Measurements from ENCODE around the gene FOXD3. TPM values are rescaled to one million over a fixed set of nuclear protein-coding genes. Genes with fewer than 3 reads are reported as not detected.

FOXD3 gene
- total and polyA plus RNA-seq, 4 donors, result under 0.01 to 0.05 TPM; not detected in 2

DNA sequence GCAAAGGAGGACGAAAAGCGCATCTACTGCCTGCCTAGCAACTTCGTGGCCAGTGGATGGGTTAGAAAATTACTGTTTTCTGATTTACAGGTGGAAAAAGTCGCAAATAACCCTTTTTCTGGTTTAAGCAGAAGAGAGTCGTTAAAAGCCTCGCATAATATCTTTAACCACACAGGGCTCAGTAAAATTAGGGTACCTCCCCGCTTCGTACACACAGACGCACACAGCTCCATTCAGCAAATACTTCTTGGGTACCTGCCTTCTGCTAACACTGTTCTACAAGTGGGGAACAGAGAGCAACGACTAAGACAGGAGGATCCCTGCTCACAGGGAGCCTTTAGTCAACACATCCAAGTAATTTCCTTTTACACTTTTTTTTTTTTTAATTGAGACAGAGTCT lies 45.8 kb downstream of the FOXD3 start:
- WGBS, result 6% methylated on average over 10 of the region's 10 CpGs
- TF ChIP-seq EGR1 (IDR thresholded peaks at IDR 0.05; ENCODE audit: low read depth in 2 of 2) (no peak), MAX (IDR thresholded peaks at IDR 0.05) (no peak), TAF1 (conservative IDR thresholded peaks at IDR 0.05) (no peak), FOXA1 (IDR thresholded peaks at IDR 0.05) (no peak), YY1 (IDR thresholded peaks at IDR 0.05) (no peak), ATF3 (IDR thresholded peaks at IDR 0.05) (no peak), REST (IDR thresholded peaks at IDR 0.05) (no peak), HNF4G (IDR thresholded peaks at IDR 0.05) (no peak), RAD21 (IDR thresholded peaks at IDR 0.05) (no peak)
- TF ChIP-seq, protein P1, sequence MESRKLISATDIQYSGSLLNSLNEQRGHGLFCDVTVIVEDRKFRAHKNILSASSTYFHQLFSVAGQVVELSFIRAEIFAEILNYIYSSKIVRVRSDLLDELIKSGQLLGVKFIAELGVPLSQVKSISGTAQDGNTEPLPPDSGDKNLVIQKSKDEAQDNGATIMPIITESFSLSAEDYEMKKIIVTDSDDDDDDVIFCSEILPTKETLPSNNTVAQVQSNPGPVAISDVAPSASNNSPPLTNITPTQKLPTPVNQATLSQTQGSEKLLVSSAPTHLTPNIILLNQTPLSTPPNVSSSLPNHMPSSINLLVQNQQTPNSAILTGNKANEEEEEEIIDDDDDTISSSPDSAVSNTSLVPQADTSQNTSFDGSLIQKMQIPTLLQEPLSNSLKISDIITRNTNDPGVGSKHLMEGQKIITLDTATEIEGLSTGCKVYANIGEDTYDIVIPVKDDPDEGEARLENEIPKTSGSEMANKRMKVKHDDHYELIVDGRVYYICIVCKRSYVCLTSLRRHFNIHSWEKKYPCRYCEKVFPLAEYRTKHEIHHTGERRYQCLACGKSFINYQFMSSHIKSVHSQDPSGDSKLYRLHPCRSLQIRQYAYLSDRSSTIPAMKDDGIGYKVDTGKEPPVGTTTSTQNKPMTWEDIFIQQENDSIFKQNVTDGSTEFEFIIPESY (IDR thresholded peaks at IDR 0.05), result no peak

More for the DNA sequence above, 45.8 kb downstream of the FOXD3 start:
- Histone ChIP-seq H3K36me3 (ENCODE audit: control insufficient read depth in 4 of 4, insufficient read depth in 3 of 4, low read depth in 1 of 4, low read length in 3 of 4) (peaks cover 0 to 3% (median 0%) of the 10 kb centered on the region in 4 donors), H3K9ac (ENCODE audit: low read depth in 1 of 2, low read length in 2 of 2) (peak overlapping the region; percentile 2 to 10), H3K9me3 (ENCODE audit: control insufficient read depth in 4 of 4, low read length in 3 of 4) (no peaks in the 10 kb centered on the region), H3K27me3 (ENCODE audit: control insufficient read depth in 4 of 4, insufficient read depth in 4 of 4, low read length in 3 of 4) (no peaks in the 10 kb centered on the region), H3K27ac (ENCODE audit: low read depth in 1 of 2, low read length in 2 of 2) (peak overlapping the region; percentile 72 to 79), H3K4me1 (ENCODE audit: control insufficient read depth in 4 of 4, insufficient read depth in 4 of 4, low read length in 3 of 4) (peaks cover 0 to 12% (median 5%) of the 10 kb centered on the region in 4 donors), H3K4me3 (ENCODE audit: low read depth in 1 of 3, low read length in 3 of 3) (peak overlapping the region; percentile 68 to 91 (median 89))
- DNase-seq (ENCODE audit: low spot score), result no peak

Small RNAs within 50 kb of the gene (small RNA-seq; reads per million reads assigned to genes)
- gene MIR6068 (not detected), gene RF00019 (not detected)

Other genes starting within 250 kb of the FOXD3 start
- gene ALG6, start 45.1 kb downstream of the FOXD3 start, total RNA-seq, result 10 to 100 TPM in 1 of 2 donors, 1 to 10 TPM in 1; 8.5 to 13.2 TPM
- 1 to 10 TPM; 4.6 TPM for gene ALG6, start 45.1 kb downstream of the FOXD3 start, polyA plus RNA-seq
- 10 to 100 TPM in 1 of 2 donors, 1 to 10 TPM in 1; 7.9 to 15.2 TPM for gene ITGB3BP, start 200.7 kb downstream of the FOXD3 start, total RNA-seq
- 1 to 10 TPM; 5.7 to 7.1 TPM for gene ITGB3BP, start 200.7 kb downstream of the FOXD3 start, polyA plus RNA-seq
- 1 to 10 TPM; 2.5 to 2.6 TPM for gene EFCAB7, start 201.0 kb downstream of the FOXD3 start, total RNA-seq
- 1 to 10 TPM in 1 of 2 donors, under 1 TPM in 1; 0.70 to 1.3 TPM for gene EFCAB7, start 201.0 kb downstream of the FOXD3 start, polyA plus RNA-seq